ENCODE measurements around the gene FNDC1.

- no peak for TF ChIP-seq POLR2A (IDR thresholded peaks at IDR 0.05; ENCODE audit: low read length)
- TF ChIP-seq GATA1 (IDR thresholded peaks at IDR 0.05; ENCODE audit: low read depth, low read length), result no peak
Observed at GRCh38 chr6:159174263-159174969, 5.2 kb downstream of the FNDC1 start.

Data from erythroblast (primary cell).